Transverse colon (tissue), 4 donors: ENCODE measurements around the gene BLM.
"Not testable (repeated sequence)": the region's sequence is repeated elsewhere in the genome, so short reads cannot be mapped to it uniquely, and the experiment has no call there.

Experiments used
- EP300 ChIP-seq: sonication (generic); formaldehyde crosslinking; IDR thresholded peaks from one replicate; pipeline ENCODE4 v1.6.1; 2017; ENCODE audit warnings: antibody characterized with exemption, low read depth
- POLR2AphosphoS5 ChIP-seq, 3 donors: sonication (generic); formaldehyde crosslinking; IDR thresholded peaks; one replicate each; pipeline ENCODE4 v1.6.1; 2016; ENCODE audit warnings: antibody characterized with exemption in 3 of 3
- TF ChIP-seq, protein P1 (sequence below), 5 experiments: fragments of 200-600 bp in 3 of 5; fragments of 450-650 bp in 2 of 5; sonication (generic) in 3 of 5; IDR thresholded peaks; 1 replicate in 2 of 5; 2 replicates in 3 of 5; pipeline ENCODE4 v1.5.1; 2016 to 2017; ENCODE audit warnings: antibody characterized with exemption in 5 of 5, inconsistent platforms in 3 of 5, mild to moderate bottlenecking in 2 of 5, moderate library complexity in 1 of 5

- TF ChIP-seq, protein P1, sequence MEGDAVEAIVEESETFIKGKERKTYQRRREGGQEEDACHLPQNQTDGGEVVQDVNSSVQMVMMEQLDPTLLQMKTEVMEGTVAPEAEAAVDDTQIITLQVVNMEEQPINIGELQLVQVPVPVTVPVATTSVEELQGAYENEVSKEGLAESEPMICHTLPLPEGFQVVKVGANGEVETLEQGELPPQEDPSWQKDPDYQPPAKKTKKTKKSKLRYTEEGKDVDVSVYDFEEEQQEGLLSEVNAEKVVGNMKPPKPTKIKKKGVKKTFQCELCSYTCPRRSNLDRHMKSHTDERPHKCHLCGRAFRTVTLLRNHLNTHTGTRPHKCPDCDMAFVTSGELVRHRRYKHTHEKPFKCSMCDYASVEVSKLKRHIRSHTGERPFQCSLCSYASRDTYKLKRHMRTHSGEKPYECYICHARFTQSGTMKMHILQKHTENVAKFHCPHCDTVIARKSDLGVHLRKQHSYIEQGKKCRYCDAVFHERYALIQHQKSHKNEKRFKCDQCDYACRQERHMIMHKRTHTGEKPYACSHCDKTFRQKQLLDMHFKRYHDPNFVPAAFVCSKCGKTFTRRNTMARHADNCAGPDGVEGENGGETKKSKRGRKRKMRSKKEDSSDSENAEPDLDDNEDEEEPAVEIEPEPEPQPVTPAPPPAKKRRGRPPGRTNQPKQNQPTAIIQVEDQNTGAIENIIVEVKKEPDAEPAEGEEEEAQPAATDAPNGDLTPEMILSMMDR (IDR thresholded peaks at IDR 0.05) = not testable (repeated sequence)
- TF ChIP-seq EP300; POLR2AphosphoS5 (IDR thresholded peaks at IDR 0.05): not testable (repeated sequence)
These were observed 46.5 kb upstream of the BLM start for GRCh38 chr15:90670631-90671030.
